ENCODE results near the gene SNRNP40. TPM values are rescaled to one million over a fixed set of nuclear protein-coding genes. Genes with fewer than 3 reads are reported as not detected.
"Not testable (repeated sequence)": the region's sequence is repeated elsewhere in the genome, so short reads cannot be mapped to it uniquely, and the experiment has no call there.

SNRNP40 gene
- total RNA-seq, 3 donors from 2014 or later (not counting 1 experiment from before 2014, with no cell fraction given), result 57.9 to 71.2 (median 60.3) TPM

- TF ChIP-seq, protein P1, sequence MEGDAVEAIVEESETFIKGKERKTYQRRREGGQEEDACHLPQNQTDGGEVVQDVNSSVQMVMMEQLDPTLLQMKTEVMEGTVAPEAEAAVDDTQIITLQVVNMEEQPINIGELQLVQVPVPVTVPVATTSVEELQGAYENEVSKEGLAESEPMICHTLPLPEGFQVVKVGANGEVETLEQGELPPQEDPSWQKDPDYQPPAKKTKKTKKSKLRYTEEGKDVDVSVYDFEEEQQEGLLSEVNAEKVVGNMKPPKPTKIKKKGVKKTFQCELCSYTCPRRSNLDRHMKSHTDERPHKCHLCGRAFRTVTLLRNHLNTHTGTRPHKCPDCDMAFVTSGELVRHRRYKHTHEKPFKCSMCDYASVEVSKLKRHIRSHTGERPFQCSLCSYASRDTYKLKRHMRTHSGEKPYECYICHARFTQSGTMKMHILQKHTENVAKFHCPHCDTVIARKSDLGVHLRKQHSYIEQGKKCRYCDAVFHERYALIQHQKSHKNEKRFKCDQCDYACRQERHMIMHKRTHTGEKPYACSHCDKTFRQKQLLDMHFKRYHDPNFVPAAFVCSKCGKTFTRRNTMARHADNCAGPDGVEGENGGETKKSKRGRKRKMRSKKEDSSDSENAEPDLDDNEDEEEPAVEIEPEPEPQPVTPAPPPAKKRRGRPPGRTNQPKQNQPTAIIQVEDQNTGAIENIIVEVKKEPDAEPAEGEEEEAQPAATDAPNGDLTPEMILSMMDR (IDR thresholded peaks at IDR 0.05), result no peak
- Mint-ChIP-seq H3K36me3 (no peaks in the 10 kb centered on the region), H3K4me1 (peaks cover 21 to 42% of the 10 kb centered on the region in 2 donors), H3K27ac (no peak overlapping the region), H3K4me3 (no peak overlapping the region), H3K27me3 (ENCODE audit: low read depth in 2 of 2) (no peaks in the 10 kb centered on the region), H3K9me3 (peaks cover 2% of the 10 kb centered on the region in 2 donors)
- ATAC-seq, result no peak
- Histone ChIP-seq H3K36me3 (ENCODE audit: control insufficient read depth, insufficient read depth, low read length) (peaks cover 10% of the 10 kb centered on the region), H3K4me3 (ENCODE audit: low read length) (peak overlapping the region; percentile 93), H3K27ac (ENCODE audit: low read length) (peak overlapping the region; percentile 95), H3K9me3 (ENCODE audit: control insufficient read depth, insufficient read depth, low read length) (no peaks in the 10 kb centered on the region), H3K4me1 (ENCODE audit: control insufficient read depth, insufficient read depth, low read length) (peaks cover 36% of the 10 kb centered on the region), H3K27me3 (ENCODE audit: control insufficient read depth, insufficient read depth, low read length) (no peaks in the 10 kb centered on the region)
- 5% methylated on average over 23 of the region's 23 CpGs for WGBS (ENCODE audit: insufficient coverage)
- DNase-seq, result no peak
- intact Hi-C loops (cut with micrococcal nuclease), result loop anchor here (2.0 to 5.0 kb wide), 2 partner anchors 37 to 230 kb away; partner anchors contain the start of gene PUM1
Measured at GRCh38 chr1:31297277-31298247, 974 bp upstream of the SNRNP40 start.

- Mint-ChIP-seq H3K27ac (no peak overlapping the region), H3K4me1 (peaks cover 10 to 27% of the 10 kb centered on the region in 2 donors), H3K36me3 (no peaks in the 10 kb centered on the region), H3K4me3 (no peak overlapping the region), H3K9me3 (peaks cover 2% of the 10 kb centered on the region in 2 donors), H3K27me3 (ENCODE audit: low read depth in 2 of 2) (no peaks in the 10 kb centered on the region)
- peaks cover 36% of the 10 kb centered on the region for H3K4me1 ChIP-seq (ENCODE audit: control insufficient read depth, insufficient read depth, low read length)
- no peaks in the 10 kb centered on the region for H3K27me3 ChIP-seq (ENCODE audit: control insufficient read depth, insufficient read depth, low read length)
- ATAC-seq (no peak), DNase-seq (peak in 1 of 2 donors; percentile 9)
- TF ChIP-seq, protein P1 (IDR thresholded peaks at IDR 0.05), result no peak
- peak overlapping the region; percentile 93 for H3K4me3 ChIP-seq (ENCODE audit: low read length)
- H3K36me3 ChIP-seq (ENCODE audit: control insufficient read depth, insufficient read depth, low read length), result peaks cover 24% of the 10 kb centered on the region
- intact Hi-C loops (cut with micrococcal nuclease), result loop anchor here (2.0 to 5.0 kb wide), 2 partner anchors 39 to 229 kb away; partner anchors contain the start of gene PUM1
- WGBS (ENCODE audit: insufficient coverage), result 13% methylated on average over 13 of the region's 17 CpGs
- H3K9me3 ChIP-seq (ENCODE audit: control insufficient read depth, insufficient read depth, low read length), result no peaks in the 10 kb centered on the region
- H3K27ac ChIP-seq (ENCODE audit: low read length), result peak overlapping the region; percentile 87
Measured at GRCh38 chr1:31295874-31296485, 608 bp downstream of the SNRNP40 start.

DNA sequence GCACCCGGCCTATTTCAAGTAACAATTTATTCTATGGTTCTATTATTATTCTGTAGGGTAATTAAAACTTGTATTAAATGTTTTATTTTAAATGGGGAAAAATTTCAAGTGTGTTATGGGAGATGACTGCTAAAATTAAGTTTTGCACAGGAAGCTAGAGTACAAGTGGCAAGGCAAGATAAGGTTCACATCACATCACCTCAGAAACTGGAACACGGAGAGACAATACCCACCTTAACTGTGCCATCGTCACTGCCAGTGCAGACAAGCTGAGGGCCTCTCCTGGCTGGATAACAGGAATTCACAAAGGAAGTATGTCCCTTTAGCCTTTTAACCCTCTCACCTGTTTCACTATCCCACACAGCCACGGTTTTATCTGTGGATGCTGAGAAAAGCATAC lies 7.6 kb downstream of the SNRNP40 start:
- Mint-ChIP-seq H3K27ac (no peak overlapping the region), H3K9me3 (no peaks in the 10 kb centered on the region), H3K36me3 (peaks cover 8% of the 10 kb centered on the region), H3K27me3 (ENCODE audit: low read depth in 2 of 2) (no peaks in the 10 kb centered on the region), H3K4me1 (peaks cover 0 to 15% of the 10 kb centered on the region in 2 donors), H3K4me3 (no peak overlapping the region)
- DNase-seq (no peak), ATAC-seq (no peak)
- H3K36me3 ChIP-seq (ENCODE audit: control insufficient read depth, insufficient read depth, low read length), result peaks cover 57% of the 10 kb centered on the region
- TF ChIP-seq, protein P1 (IDR thresholded peaks at IDR 0.05), result no peak
- intact Hi-C loops (cut with micrococcal nuclease), result no loop called here
- H3K27ac ChIP-seq (ENCODE audit: low read length), result no peak overlapping the region
- H3K4me1 ChIP-seq (ENCODE audit: control insufficient read depth, insufficient read depth, low read length), result no peaks in the 10 kb centered on the region
- no peaks in the 10 kb centered on the region for H3K27me3 ChIP-seq (ENCODE audit: control insufficient read depth, insufficient read depth, low read length)
- 43% methylated on average over 2 of the region's 4 CpGs for WGBS (ENCODE audit: insufficient coverage)
- no peaks in the 10 kb centered on the region for H3K9me3 ChIP-seq (ENCODE audit: control insufficient read depth, insufficient read depth, low read length)
- no peak overlapping the region for H3K4me3 ChIP-seq (ENCODE audit: low read length)

- WGBS (ENCODE audit: insufficient coverage), result 86% methylated on average over 2 of the region's 4 CpGs
- H3K27ac Mint-ChIP-seq; H3K36me3 Mint-ChIP-seq; intact Hi-C loops (cut with micrococcal nuclease); H3K4me1 ChIP-seq (ENCODE audit: control insufficient read depth, insufficient read depth, low read length); H3K9me3 Mint-ChIP-seq; H3K27me3 ChIP-seq (ENCODE audit: control insufficient read depth, insufficient read depth, low read length); H3K27me3 Mint-ChIP-seq (ENCODE audit: low read depth in 2 of 2); H3K27ac ChIP-seq (ENCODE audit: low read length); H3K4me3 ChIP-seq (ENCODE audit: low read length); H3K9me3 ChIP-seq (ENCODE audit: control insufficient read depth, insufficient read depth, low read length); ATAC-seq; H3K4me3 Mint-ChIP-seq: not testable (repeated sequence)
- peaks cover 59% of the 10 kb centered on the region for H3K36me3 ChIP-seq (ENCODE audit: control insufficient read depth, insufficient read depth, low read length)
- H3K4me1 Mint-ChIP-seq, result peaks cover 0 to 12% of the 10 kb centered on the region in 2 donors
- peak in 1 of 2 donors; percentile 30 for DNase-seq
Measured at GRCh38 chr1:31287791-31288190, 8.8 kb downstream of the SNRNP40 start.

DNA sequence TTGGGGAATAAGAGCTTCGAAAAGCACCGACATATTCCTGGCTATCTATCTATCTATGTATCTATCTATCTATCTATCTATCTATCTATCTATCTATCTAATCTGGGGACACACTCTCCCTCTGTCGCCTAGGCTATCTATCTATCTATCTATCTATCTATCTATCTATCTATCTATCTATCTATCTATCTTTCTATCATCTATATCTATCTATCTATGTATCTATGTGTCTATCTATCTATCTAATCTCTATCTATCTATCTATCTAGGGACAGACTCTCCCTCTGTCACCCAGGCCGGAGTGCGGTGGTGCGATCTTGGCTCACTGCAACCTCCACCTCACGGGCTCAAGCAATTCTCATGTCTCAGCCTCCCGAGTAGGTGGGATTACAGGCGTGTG lies 14.2 kb downstream of the SNRNP40 start:
- intact Hi-C loops (cut with micrococcal nuclease); H3K4me1 ChIP-seq (ENCODE audit: control insufficient read depth, insufficient read depth, low read length); H3K9me3 Mint-ChIP-seq; H3K27me3 Mint-ChIP-seq (ENCODE audit: low read depth in 2 of 2); ATAC-seq; H3K4me3 ChIP-seq (ENCODE audit: low read length); H3K27me3 ChIP-seq (ENCODE audit: control insufficient read depth, insufficient read depth, low read length); H3K9me3 ChIP-seq (ENCODE audit: control insufficient read depth, insufficient read depth, low read length); H3K27ac ChIP-seq (ENCODE audit: low read length); H3K4me3 Mint-ChIP-seq; DNase-seq: not testable (repeated sequence)
- H3K36me3 ChIP-seq (ENCODE audit: control insufficient read depth, insufficient read depth, low read length), result peaks cover 64% of the 10 kb centered on the region
- 91% methylated on average over 9 of the region's 9 CpGs for WGBS (ENCODE audit: insufficient coverage)
- peaks cover 37% of the 10 kb centered on the region for H3K36me3 Mint-ChIP-seq
- peak overlapping the region in 1 of 2 donors; percentile 70 for H3K27ac Mint-ChIP-seq
- H3K4me1 Mint-ChIP-seq, result peaks cover 4 to 16% of the 10 kb centered on the region in 2 donors
